HepG2 (cell line): ENCODE measurements around the gene NFE2L1. TPM values are rescaled to one million over a fixed set of nuclear protein-coding genes. Genes with fewer than 3 reads are reported as not detected.

ENCODE experiments used
- ARHGAP35 ChIP-seq: sonication (generic); formaldehyde crosslinking; IDR thresholded peaks from 2 replicates; pipeline ENCODE4 v1.9.0; 2022; ENCODE audit warnings: mild to moderate bottlenecking, inconsistent platforms, moderate library complexity, missing genetic modification reagents, borderline replicate concordance
- ATF1 ChIP-seq: IDR thresholded peaks from 2 replicates; pipeline ENCODE4 v1.6.1; 2016; ENCODE audit warnings: mild to moderate bottlenecking, control low read depth
- FIP1L1 ChIP-seq: fragments of 200-400 bp; formaldehyde crosslinking; IDR thresholded peaks from 2 replicates; pipeline ENCODE4 v1.6.1; 2018; ENCODE audit warnings: low read depth, mild to moderate bottlenecking, low read length, moderate library complexity, borderline replicate concordance; ENCODE audit not compliant: insufficient read depth
- KAT7 ChIP-seq: IDR thresholded peaks from 2 replicates; pipeline ENCODE4 v1.6.1; 2018; ENCODE audit warnings: borderline replicate concordance, missing compliant biosample characterization
- KLF12 ChIP-seq: sonication (generic); formaldehyde crosslinking; IDR thresholded peaks from 2 replicates; pipeline ENCODE4 v1.4.0; 2020; ENCODE audit warnings: missing genetic modification reagents, borderline replicate concordance
- MAFK ChIP-seq, 2 experiments: IDR thresholded peaks in 1 of 2; conservative IDR thresholded peaks in 1 of 2; 2 replicates each; pipeline ENCODE4 v1.6.1; 2011; ENCODE audit warnings: improper control_type of control experiment in 2 of 2, low read length in 2 of 2
- RARG ChIP-seq: sonication (generic); formaldehyde crosslinking; IDR thresholded peaks from 2 replicates; pipeline ENCODE4 v1.4.0; 2020; ENCODE audit warnings: low read depth, mild to moderate bottlenecking, missing genetic modification reagents
- TOPORS ChIP-seq: sonication (generic); formaldehyde crosslinking; IDR thresholded peaks from 2 replicates; pipeline ENCODE4 v1.8.0; 2023; ENCODE audit warnings: mild to moderate bottlenecking, missing genetic modification reagents
- XRCC5 ChIP-seq: fragments of 200-400 bp; formaldehyde crosslinking; optimal IDR thresholded peaks from 2 replicates; pipeline ENCODE3; 2017; ENCODE audit warnings: mild to moderate bottlenecking, low read length
- ZNF33A ChIP-seq: sonication (generic); formaldehyde crosslinking; IDR thresholded peaks from 2 replicates; pipeline ENCODE4 v1.5.1; 2020; ENCODE audit warnings: missing genetic modification reagents, mild to moderate bottlenecking, moderate library complexity, borderline replicate concordance
- ZNF44 ChIP-seq: sonication (generic); formaldehyde crosslinking; IDR thresholded peaks from 2 replicates; pipeline ENCODE4 v1.5.1; 2020; ENCODE audit warnings: mild to moderate bottlenecking, missing genetic modification reagents
- ZNF780A ChIP-seq: sonication (generic); formaldehyde crosslinking; IDR thresholded peaks from 2 replicates; pipeline ENCODE4 v1.8.0; 2022; ENCODE audit warnings: mild to moderate bottlenecking, missing genetic modification reagents, moderate library complexity
- polyA plus RNA-seq, 8 experiments: library from polyadenylated mRNA; depleted of rRNA in 3 of 8; stranded (reverse) in 7 of 8; unstranded in 1 of 8; fragments of >200 nt; fragmentation: Illumina TruSeq in 4 of 8; extraction: Trizol in 4 of 8; gene quantifications; 2 replicates each; pipeline versions ENCODE4 v1.2.1 to v1.2.3, GENCODE V29; 2011 to 2016; ENCODE audit warnings: low read depth in 4 of 8, missing spikeins in 1 of 8, mixed read lengths in 1 of 8; ENCODE audit not compliant: insufficient read depth in 1 of 8
- total RNA-seq, 5 experiments: library from RNA; depleted of rRNA; stranded (reverse); fragments of >200 nt; fragmentation: Illumina TruSeq; extraction: Trizol; gene quantifications; 2 replicates each; pipeline ENCODE4 v1.2.3, GENCODE V29; 2016; ENCODE audit warnings: low read depth in 1 of 5
- TF ChIP-seq, protein P1 (sequence below): sonication (generic); formaldehyde crosslinking; IDR thresholded peaks from 2 replicates; pipeline ENCODE4 v1.5.0; 2020; ENCODE audit warnings: mild to moderate bottlenecking, missing genetic modification reagents
- TF ChIP-seq, protein P2 (sequence below): sonication (generic); formaldehyde crosslinking; conservative IDR thresholded peaks from 2 replicates; pipeline ENCODE4 v1.8.0; 2022; ENCODE audit warnings: low read depth, missing genetic modification reagents
- TF ChIP-seq, protein P3 (sequence below): IDR thresholded peaks from 2 replicates; pipeline ENCODE4 v1.6.1; 2016; ENCODE audit warnings: low read depth, borderline replicate concordance
- TF ChIP-seq, protein P4 (sequence below): sonication (generic); formaldehyde crosslinking; IDR thresholded peaks from 2 replicates; pipeline ENCODE4 v1.4.0; 2020; ENCODE audit warnings: missing genetic modification reagents, borderline replicate concordance
- TF ChIP-seq, protein P5 (sequence below): sonication (generic); formaldehyde crosslinking; IDR thresholded peaks from 2 replicates; pipeline ENCODE4 v1.4.0; 2020; ENCODE audit warnings: missing genetic modification reagents

Gene NFE2L1
- total and polyA plus RNA-seq, 2 of the 13 experiments (the other 11 are each of a cell fraction or from before 2014, with no cell fraction given): 67.0 to 234 TPM

DNA sequence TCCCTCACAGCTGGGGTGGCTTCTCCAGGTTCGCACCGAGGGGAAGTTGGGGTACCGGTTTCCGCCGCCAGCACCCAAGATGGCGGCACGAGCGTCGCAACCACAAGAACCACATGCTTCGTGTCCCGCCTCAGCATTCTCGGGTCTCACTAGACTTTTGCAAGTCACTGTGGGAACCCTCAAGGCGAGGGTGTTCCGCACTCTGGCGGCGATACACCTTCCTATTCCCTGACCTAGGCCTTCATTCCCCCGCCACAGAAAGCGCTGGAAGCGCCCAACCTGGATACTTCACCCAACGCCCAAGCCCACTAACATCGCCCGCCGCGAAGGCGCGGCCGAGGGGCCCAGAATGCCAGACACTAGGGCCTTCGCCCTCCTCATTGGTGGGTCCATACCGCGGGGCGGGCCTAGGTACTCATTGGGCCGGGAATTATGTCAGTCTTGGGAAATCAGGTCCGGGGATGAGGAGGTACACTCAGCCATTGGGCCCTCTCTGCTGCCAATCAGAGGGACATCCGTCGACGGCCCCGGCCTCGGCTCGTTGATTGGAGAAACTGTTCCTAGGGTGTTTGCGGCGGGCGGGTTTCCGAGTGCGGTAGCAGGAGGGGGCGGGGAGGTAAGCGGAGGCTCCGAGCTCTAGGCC, at the start of gene NFE2L1 (continued):
- TF ChIP-seq, protein P1, sequence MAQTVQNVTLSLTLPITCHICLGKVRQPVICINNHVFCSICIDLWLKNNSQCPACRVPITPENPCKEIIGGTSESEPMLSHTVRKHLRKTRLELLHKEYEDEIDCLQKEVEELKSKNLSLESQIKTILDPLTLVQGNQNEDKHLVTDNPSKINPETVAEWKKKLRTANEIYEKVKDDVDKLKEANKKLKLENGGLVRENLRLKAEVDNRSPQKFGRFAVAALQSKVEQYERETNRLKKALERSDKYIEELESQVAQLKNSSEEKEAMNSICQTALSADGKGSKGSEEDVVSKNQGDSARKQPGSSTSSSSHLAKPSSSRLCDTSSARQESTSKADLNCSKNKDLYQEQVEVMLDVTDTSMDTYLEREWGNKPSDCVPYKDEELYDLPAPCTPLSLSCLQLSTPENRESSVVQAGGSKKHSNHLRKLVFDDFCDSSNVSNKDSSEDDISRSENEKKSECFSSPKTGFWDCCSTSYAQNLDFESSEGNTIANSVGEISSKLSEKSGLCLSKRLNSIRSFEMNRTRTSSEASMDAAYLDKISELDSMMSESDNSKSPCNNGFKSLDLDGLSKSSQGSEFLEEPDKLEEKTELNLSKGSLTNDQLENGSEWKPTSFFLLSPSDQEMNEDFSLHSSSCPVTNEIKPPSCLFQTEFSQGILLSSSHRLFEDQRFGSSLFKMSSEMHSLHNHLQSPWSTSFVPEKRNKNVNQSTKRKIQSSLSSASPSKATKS (CRISPR knock-in tag): no peak; the same call in 1 of the 2 replicates
- TF ChIP-seq FIP1L1: no peak
- no peak for TF ChIP-seq XRCC5
- TF ChIP-seq RARG (CRISPR knock-in tag): no peak; the same call in 1 of the 2 replicates
- TF ChIP-seq, protein P2, sequence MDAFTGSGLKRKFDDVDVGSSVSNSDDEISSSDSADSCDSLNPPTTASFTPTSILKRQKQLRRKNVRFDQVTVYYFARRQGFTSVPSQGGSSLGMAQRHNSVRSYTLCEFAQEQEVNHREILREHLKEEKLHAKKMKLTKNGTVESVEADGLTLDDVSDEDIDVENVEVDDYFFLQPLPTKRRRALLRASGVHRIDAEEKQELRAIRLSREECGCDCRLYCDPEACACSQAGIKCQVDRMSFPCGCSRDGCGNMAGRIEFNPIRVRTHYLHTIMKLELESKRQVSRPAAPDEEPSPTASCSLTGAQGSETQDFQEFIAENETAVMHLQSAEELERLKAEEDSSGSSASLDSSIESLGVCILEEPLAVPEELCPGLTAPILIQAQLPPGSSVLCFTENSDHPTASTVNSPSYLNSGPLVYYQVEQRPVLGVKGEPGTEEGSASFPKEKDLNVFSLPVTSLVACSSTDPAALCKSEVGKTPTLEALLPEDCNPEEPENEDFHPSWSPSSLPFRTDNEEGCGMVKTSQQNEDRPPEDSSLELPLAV (CRISPR knock-in tag): no peak
- peak; percentile 57; the same call in 1 of the 2 replicates for TF ChIP-seq ARHGAP35 (CRISPR knock-in tag)
- TF ChIP-seq TOPORS (CRISPR knock-in tag): peak; percentile 41; the same call in 1 of the 2 replicates
- TF ChIP-seq ATF1 (CRISPR knock-in tag): peak; percentile 93
- TF ChIP-seq KLF12: 0 out of 2 replicates have a peak, but pooled peaks have one; percentile 9
- TF ChIP-seq, protein P3, sequence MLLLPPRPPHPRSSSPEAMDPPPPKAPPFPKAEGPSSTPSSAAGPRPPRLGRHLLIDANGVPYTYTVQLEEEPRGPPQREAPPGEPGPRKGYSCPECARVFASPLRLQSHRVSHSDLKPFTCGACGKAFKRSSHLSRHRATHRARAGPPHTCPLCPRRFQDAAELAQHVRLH (CRISPR knock-in tag): peak; percentile 69; the same call in 1 of the 2 replicates
- no peak for TF ChIP-seq MAFK (conservative IDR thresholded peaks at IDR 0.05 in 1 of 2, IDR thresholded peaks at IDR 0.05 in 1 of 2; ENCODE audit: low read length in 2 of 2)
- 0 out of 2 replicates have a peak, but pooled peaks have one; percentile 45 for TF ChIP-seq ZNF780A (CRISPR knock-in tag)
- TF ChIP-seq ZNF44 (CRISPR knock-in tag): peak; percentile 47; the same call in 1 of the 2 replicates
- TF ChIP-seq ZNF33A (CRISPR knock-in tag): 0 out of 2 replicates have a peak, but pooled peaks have one; percentile 21
- no peak; the same call in 1 of the 2 replicates for TF ChIP-seq KAT7
- TF ChIP-seq, protein P4, sequence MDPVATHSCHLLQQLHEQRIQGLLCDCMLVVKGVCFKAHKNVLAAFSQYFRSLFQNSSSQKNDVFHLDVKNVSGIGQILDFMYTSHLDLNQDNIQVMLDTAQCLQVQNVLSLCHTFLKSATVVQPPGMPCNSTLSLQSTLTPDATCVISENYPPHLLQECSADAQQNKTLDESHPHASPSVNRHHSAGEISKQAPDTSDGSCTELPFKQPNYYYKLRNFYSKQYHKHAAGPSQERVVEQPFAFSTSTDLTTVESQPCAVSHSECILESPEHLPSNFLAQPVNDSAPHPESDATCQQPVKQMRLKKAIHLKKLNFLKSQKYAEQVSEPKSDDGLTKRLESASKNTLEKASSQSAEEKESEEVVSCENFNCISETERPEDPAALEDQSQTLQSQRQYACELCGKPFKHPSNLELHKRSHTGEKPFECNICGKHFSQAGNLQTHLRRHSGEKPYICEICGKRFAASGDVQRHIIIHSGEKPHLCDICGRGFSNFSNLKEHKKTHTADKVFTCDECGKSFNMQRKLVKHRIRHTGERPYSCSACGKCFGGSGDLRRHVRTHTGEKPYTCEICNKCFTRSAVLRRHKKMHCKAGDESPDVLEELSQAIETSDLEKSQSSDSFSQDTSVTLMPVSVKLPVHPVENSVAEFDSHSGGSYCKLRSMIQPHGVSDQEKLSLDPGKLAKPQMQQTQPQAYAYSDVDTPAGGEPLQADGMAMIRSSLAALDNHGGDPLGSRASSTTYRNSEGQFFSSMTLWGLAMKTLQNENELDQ (CRISPR knock-in tag): no peak
- TF ChIP-seq, protein P5, sequence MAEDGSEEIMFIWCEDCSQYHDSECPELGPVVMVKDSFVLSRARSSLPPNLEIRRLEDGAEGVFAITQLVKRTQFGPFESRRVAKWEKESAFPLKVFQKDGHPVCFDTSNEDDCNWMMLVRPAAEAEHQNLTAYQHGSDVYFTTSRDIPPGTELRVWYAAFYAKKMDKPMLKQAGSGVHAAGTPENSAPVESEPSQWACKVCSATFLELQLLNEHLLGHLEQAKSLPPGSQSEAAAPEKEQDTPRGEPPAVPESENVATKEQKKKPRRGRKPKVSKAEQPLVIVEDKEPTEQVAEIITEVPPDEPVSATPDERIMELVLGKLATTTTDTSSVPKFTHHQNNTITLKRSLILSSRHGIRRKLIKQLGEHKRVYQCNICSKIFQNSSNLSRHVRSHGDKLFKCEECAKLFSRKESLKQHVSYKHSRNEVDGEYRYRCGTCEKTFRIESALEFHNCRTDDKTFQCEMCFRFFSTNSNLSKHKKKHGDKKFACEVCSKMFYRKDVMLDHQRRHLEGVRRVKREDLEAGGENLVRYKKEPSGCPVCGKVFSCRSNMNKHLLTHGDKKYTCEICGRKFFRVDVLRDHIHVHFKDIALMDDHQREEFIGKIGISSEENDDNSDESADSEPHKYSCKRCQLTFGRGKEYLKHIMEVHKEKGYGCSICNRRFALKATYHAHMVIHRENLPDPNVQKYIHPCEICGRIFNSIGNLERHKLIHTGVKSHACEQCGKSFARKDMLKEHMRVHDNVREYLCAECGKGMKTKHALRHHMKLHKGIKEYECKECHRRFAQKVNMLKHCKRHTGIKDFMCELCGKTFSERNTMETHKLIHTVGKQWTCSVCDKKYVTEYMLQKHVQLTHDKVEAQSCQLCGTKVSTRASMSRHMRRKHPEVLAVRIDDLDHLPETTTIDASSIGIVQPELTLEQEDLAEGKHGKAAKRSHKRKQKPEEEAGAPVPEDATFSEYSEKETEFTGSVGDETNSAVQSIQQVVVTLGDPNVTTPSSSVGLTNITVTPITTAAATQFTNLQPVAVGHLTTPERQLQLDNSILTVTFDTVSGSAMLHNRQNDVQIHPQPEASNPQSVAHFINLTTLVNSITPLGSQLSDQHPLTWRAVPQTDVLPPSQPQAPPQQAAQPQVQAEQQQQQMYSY (CRISPR knock-in tag): no peak
